Stimulated activated effector memory CD8-positive, alpha-beta T cell treated with anti-CD3 and anti-CD28 coated beads, Interleukin-12 subunit alpha, Interleukin-12 subunit beta, amount 100 ng/mL, for 72 hours (primary cell): ENCODE results near the gene CBLC.
"Not testable (repeated sequence)": the region's sequence is repeated elsewhere in the genome, so short reads cannot be mapped to it uniquely, and the experiment has no call there.

ENCODE experiments used
- ATAC-seq: fragments of 150-1000 bp; cut with Tn5 transposase; 2 replicates; pipeline ENCODE4 v1.10.0; 2021
- DNase-seq, 2 donors: peaks; one replicate each; pipeline ENCODE4 v3.0.0; 2021 to 2022; ENCODE audit warnings: low spot score in 2 of 2
- H3K27ac Mint-ChIP-seq: one replicate; pipeline ENCODE4 v1.8.0; 2022; ENCODE audit warnings: mild to moderate bottlenecking, mixed read lengths
- H3K36me3 Mint-ChIP-seq: one replicate; pipeline ENCODE4 v1.8.0; 2022; ENCODE audit warnings: mild to moderate bottlenecking, mixed read lengths
- H3K4me1 Mint-ChIP-seq: one replicate; pipeline ENCODE4 v1.8.0; 2022; ENCODE audit warnings: mixed read lengths
- H3K4me3 Mint-ChIP-seq: one replicate; pipeline ENCODE4 v1.8.0; 2022; ENCODE audit warnings: mild to moderate bottlenecking, mixed read lengths
- H3K9me3 Mint-ChIP-seq: one replicate; pipeline ENCODE4 v1.8.0; 2022; ENCODE audit warnings: mixed read lengths

Gene CBLC

GRCh38 chr19:44834399-44834798 lies 56.7 kb downstream of the CBLC start:
- H3K4me1 Mint-ChIP-seq, H3K36me3 Mint-ChIP-seq, H3K27ac Mint-ChIP-seq, ATAC-seq, DNase-seq, H3K9me3 Mint-ChIP-seq, H3K4me3 Mint-ChIP-seq: not testable (repeated sequence)

DNA sequence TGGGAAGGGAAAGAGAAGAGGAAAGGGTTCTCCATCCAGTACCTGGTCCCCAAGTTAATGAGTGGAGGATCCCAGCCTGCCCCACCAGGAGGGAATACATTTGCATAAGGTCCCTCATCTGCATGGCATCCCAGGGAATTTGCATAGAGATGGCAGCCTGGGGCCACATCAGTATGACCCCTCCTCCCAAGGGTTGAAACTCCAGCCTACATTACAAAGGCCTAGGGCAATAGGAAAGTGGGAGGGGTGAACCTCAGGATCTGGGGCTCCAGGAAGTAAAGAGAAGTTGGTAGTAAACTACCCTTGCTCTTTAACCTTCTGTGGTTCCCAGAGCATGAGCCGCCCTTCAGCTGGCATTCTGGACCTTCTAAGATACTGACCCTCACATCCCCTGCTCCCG lies 61.6 kb downstream of the CBLC start:
- H3K27ac Mint-ChIP-seq, result no peak overlapping the region
- H3K36me3 Mint-ChIP-seq, result no peaks in the 10 kb centered on the region
- no peak for ATAC-seq
- no peak for DNase-seq
- H3K4me1 Mint-ChIP-seq, result peaks cover 8% of the 10 kb centered on the region
- no peaks in the 10 kb centered on the region for H3K9me3 Mint-ChIP-seq
- no peak overlapping the region for H3K4me3 Mint-ChIP-seq

DNA sequence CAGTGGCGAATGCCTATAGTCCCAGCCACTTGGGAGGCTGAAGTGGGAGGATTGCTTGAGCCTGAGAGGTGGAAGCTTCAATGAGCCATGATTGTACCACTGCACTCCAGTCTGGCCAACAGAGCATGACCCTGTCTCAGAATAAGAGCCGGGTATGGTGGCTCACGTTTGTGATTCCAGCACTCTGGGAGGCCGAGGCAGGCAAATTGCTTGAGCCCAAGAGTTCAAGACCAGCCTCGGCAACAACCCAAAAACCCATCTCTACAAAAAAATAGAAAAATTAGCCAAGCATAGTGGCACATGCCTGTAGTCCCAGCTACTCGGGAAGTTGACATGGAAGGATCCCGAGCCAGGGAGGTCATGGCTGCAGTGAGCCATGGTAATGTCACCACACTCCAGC lies 63.1 kb downstream of the CBLC start:
- H3K9me3 Mint-ChIP-seq, result no peaks in the 10 kb centered on the region
- H3K36me3 Mint-ChIP-seq, result peaks cover 6% of the 10 kb centered on the region
- H3K4me3 Mint-ChIP-seq, result no peak overlapping the region
- no peak overlapping the region for H3K27ac Mint-ChIP-seq
- peaks cover 21% of the 10 kb centered on the region for H3K4me1 Mint-ChIP-seq
- no peak for DNase-seq
- ATAC-seq, result no peak

- H3K4me3 Mint-ChIP-seq, result no peak overlapping the region
- no peaks in the 10 kb centered on the region for H3K9me3 Mint-ChIP-seq
- peaks cover 21% of the 10 kb centered on the region for H3K4me1 Mint-ChIP-seq
- no peak for ATAC-seq
- no peak overlapping the region for H3K27ac Mint-ChIP-seq
- H3K36me3 Mint-ChIP-seq, result peaks cover 6% of the 10 kb centered on the region
- DNase-seq, result no peak
Observed at GRCh38 chr19:44841231-44841630, 63.5 kb downstream of the CBLC start.

- Mint-ChIP-seq H3K9me3 (no peaks in the 10 kb centered on the region), H3K36me3 (peaks cover 6% of the 10 kb centered on the region), H3K4me3 (peak overlapping the region; percentile 80), H3K4me1 (peaks cover 44% of the 10 kb centered on the region), H3K27ac (peak overlapping the region; percentile 88)
- DNase-seq (no peak), ATAC-seq (no peak)
Observed at GRCh38 chr19:44845286-44845611, 67.6 kb downstream of the CBLC start.

DNA sequence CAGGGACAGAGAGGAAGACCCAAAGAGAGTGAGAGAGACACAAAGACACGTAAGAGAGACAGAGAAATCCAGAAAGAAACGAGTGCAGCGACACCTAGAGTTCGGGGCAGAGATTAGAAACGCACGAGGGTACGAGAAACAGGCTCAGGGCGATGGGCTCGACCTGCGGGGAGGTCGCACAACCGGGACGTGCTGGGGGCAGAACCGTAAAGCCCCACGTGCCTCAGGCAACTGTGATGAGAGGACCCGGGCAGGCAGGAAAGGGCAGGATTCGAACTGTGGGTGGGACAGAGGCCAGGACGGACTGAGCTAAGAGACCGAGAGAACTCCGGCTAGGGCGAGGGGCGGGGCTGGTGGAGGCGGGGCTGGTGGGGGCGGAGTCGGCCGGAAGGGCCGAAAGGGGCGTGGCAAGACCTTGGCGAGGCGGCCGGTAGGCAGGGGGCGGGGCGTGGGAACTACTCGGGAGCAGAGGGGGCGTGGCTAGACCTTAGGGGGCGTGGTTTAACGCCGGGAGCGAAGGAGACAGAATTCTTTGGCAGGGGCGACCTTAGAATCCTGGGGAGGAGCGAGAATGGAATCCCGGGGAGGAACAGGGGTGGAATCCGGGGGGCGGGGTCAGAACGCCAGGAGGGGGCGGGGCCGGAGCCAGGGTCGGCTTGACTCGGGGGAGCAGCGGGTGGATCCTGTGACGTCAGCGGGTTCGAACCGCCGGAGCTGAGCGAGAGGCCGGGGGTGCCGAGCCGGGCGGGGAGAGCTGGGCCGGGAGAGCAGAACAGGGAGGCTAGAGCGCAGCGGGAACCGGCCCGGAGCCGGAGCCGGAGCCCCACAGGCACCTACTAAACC lies 68.1 kb downstream of the CBLC start, which contains the start of gene NECTIN2:
Gene NECTIN2, plus strand, starts transcription at position 686 of the 843 bp plus-strand sequence. CDS start 229 bp downstream, outside the sequence.
- ATAC-seq (peak; percentile 79), DNase-seq (peak; percentile 93 to 96)
- Mint-ChIP-seq H3K36me3 (peaks cover 6% of the 10 kb centered on the region), H3K27ac (peak within 1 kb of the TSS; percentile 88), H3K4me1 (peaks cover 44% of the 10 kb centered on the region), H3K9me3 (no peaks in the 10 kb centered on the region), H3K4me3 (peak within 1 kb of the TSS; percentile 80)

GRCh38 chr19:44846455-44847143 lies 68.9 kb downstream of the CBLC start:
- DNase-seq (no peak), ATAC-seq (no peak)
- H3K27ac Mint-ChIP-seq, result peak overlapping the region; percentile 88
- H3K36me3 Mint-ChIP-seq, result peaks cover 6% of the 10 kb centered on the region
- peak overlapping the region; percentile 80 for H3K4me3 Mint-ChIP-seq
- no peaks in the 10 kb centered on the region for H3K9me3 Mint-ChIP-seq
- H3K4me1 Mint-ChIP-seq, result peaks cover 39% of the 10 kb centered on the region

- peak overlapping the region; percentile 80 for H3K4me3 Mint-ChIP-seq
- DNase-seq (no peak), ATAC-seq (no peak)
- no peaks in the 10 kb centered on the region for H3K9me3 Mint-ChIP-seq
- peaks cover 6% of the 10 kb centered on the region for H3K36me3 Mint-ChIP-seq
- peaks cover 36% of the 10 kb centered on the region for H3K4me1 Mint-ChIP-seq
- peak overlapping the region; percentile 88 for H3K27ac Mint-ChIP-seq
Observed at GRCh38 chr19:44847144-44848035, 69.7 kb downstream of the CBLC start.

DNA sequence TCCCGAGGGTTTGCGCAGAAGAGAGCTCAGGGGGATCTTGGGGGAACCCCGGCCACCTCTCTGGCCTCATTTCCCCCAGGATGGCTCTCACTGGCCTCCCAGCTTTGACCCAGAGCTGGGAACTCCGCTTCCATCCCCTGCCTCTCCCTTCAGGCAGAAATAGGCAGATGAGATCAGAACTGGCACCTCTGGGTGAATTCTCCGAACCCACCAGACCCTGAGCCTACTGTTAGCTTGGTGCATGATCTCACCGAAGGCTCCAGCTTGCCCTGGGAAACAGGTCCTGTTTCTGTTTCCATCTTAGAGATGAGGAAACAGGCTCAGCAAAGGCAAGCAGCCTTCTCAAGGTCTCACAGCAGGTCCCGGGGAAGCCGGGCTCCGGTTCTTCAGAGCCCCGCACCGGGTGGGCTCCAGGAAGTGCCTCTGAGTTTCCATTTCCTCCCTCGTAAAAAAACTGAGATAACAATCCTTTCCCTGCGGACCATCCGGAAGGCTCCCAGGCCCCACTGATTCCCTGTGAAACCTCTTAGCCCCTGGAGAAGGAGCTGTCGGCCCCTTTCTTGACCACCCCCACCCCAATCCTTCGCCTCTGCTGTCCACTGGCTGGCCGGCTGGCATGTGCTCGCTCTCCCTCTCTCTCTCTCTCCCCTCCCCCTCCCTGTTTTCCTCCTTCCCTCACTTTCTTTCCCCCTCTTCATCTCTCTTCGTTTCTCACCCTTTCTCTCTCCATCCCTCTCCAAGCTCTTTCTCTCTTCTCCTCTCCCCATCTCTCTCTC lies 70.5 kb downstream of the CBLC start:
- no peak overlapping the region for H3K27ac Mint-ChIP-seq
- ATAC-seq (no peak), DNase-seq (no peak)
- peak overlapping the region; percentile 80 for H3K4me3 Mint-ChIP-seq
- peaks cover 36% of the 10 kb centered on the region for H3K4me1 Mint-ChIP-seq
- no peaks in the 10 kb centered on the region for H3K9me3 Mint-ChIP-seq
- H3K36me3 Mint-ChIP-seq, result peaks cover 6% of the 10 kb centered on the region

DNA sequence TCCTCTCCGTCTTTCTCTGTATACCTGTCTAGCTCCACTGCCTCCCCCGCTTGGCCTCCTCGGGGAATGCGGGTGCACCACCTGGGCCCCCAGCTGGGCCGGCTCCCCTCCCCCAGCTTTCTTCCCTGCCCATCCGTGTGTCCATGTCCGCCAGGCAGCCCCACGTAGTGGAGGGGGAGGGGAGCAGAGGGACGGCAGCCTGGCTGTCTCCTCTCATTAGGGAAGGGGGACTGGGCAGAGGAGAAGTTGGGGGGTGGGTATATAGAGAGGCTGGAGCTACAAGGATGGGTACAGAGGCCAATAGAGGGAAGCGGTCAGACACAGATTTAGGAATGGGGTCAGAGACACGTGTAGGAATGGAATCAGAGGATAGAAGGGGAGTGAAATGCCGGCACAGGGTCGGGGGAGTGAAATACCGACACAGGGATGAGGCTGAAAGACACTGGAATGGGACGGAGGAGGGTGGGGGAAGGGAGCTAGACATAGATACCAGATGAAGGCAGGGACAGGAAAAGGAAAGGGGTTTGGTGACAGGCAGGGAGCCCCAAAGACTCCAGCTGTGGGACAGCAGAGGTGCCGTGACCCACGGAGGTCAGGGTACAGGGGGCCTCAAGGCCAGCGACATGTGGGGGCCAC lies 71.2 kb downstream of the CBLC start:
- Mint-ChIP-seq H3K9me3 (no peaks in the 10 kb centered on the region), H3K4me3 (peak overlapping the region; percentile 80), H3K4me1 (peaks cover 36% of the 10 kb centered on the region), H3K36me3 (peaks cover 6% of the 10 kb centered on the region), H3K27ac (no peak overlapping the region)
- DNase-seq (no peak), ATAC-seq (no peak)
